Liver (tissue), 9 donors: ENCODE data around the gene BRAT1. TPM values are rescaled to one million over a fixed set of nuclear protein-coding genes. Genes with fewer than 3 reads are reported as not detected.

Experiments
- DNase-seq: peaks from one replicate; pipeline ENCODE4 v3.0.0-alpha.2; 2017; ENCODE audit warnings: low spot score
- H3K27ac ChIP-seq, 2 donors: one replicate each; pipeline ENCODE4 v1.7.0; 2013; ENCODE audit warnings: inconsistent platforms in 2 of 2, low read length in 2 of 2, control low read depth in 1 of 2, low read depth in 1 of 2, mild to moderate bottlenecking in 1 of 2
- H3K27me3 ChIP-seq, 4 donors: one replicate each; pipeline versions ENCODE4 v1.6.1 to v1.7.0; 2013; ENCODE audit warnings: low read length in 3 of 4, inconsistent platforms in 1 of 4, mild to moderate bottlenecking in 1 of 4, moderate library complexity in 1 of 4; ENCODE audit not compliant: control insufficient read depth in 4 of 4, insufficient read depth in 4 of 4
- H3K36me3 ChIP-seq, 4 donors: one replicate each; pipeline versions ENCODE4 v1.6.1 to v1.7.0; 2013; ENCODE audit warnings: low read length in 3 of 4, mild to moderate bottlenecking in 3 of 4, low read depth in 1 of 4, moderate library complexity in 1 of 4; ENCODE audit not compliant: control insufficient read depth in 4 of 4, insufficient read depth in 3 of 4
- H3K4me1 ChIP-seq, 4 donors: one replicate each; pipeline versions ENCODE4 v1.6.1 to v1.7.0; 2013; ENCODE audit warnings: low read length in 3 of 4, mild to moderate bottlenecking in 3 of 4, moderate library complexity in 1 of 4; ENCODE audit not compliant: control insufficient read depth in 4 of 4, insufficient read depth in 4 of 4
- H3K4me3 ChIP-seq, 3 donors: one replicate each; pipeline versions ENCODE4 v1.6.1 to v1.7.0; 2013; ENCODE audit warnings: low read length in 3 of 3, control low read depth in 1 of 3, low read depth in 1 of 3, mild to moderate bottlenecking in 1 of 3
- H3K9ac ChIP-seq, 2 donors: one replicate each; pipeline ENCODE4 v1.7.0; 2013; ENCODE audit warnings: low read length in 2 of 2, mild to moderate bottlenecking in 2 of 2, moderate library complexity in 2 of 2, control low read depth in 1 of 2, low read depth in 1 of 2
- H3K9me3 ChIP-seq, 4 donors: one replicate each; pipeline versions ENCODE4 v1.6.1 to v1.7.0; 2013; ENCODE audit warnings: low read length in 3 of 4; ENCODE audit not compliant: control insufficient read depth in 4 of 4
- ATF3 ChIP-seq: IDR thresholded peaks from 2 replicates; pipeline ENCODE4 v1.6.1; 2016; ENCODE audit warnings: antibody characterized with exemption
- CTCF ChIP-seq: fragments of 150-350 bp; IDR thresholded peaks from 2 replicates; pipeline ENCODE4 v1.5.1; 2017; ENCODE audit warnings: improper control_type of control experiment, low read depth, low read length; ENCODE audit not compliant: missing input control
- EGR1 ChIP-seq, 2 donors: IDR thresholded peaks; 2 replicates each; pipeline ENCODE4 v1.6.1; 2016 to 2018; ENCODE audit warnings: antibody characterized with exemption in 2 of 2, low read depth in 2 of 2
- FOXA1 ChIP-seq: IDR thresholded peaks from 2 replicates; pipeline ENCODE4 v1.6.1; 2016; ENCODE audit warnings: antibody characterized with exemption
- FOXA2 ChIP-seq: IDR thresholded peaks from 2 replicates; pipeline ENCODE4 v1.6.1; 2016; ENCODE audit warnings: antibody characterized with exemption
- GABPA ChIP-seq, 2 donors: IDR thresholded peaks in 1 of 2; conservative IDR thresholded peaks in 1 of 2; 2 replicates each; pipeline ENCODE4 v1.6.1; 2016; ENCODE audit warnings: antibody characterized with exemption in 2 of 2, mild to moderate bottlenecking in 1 of 2, moderate library complexity in 1 of 2
- HNF4A ChIP-seq, 2 donors: conservative IDR thresholded peaks; 2 replicates each; pipeline ENCODE4 v1.6.1; 2016; ENCODE audit warnings: antibody characterized with exemption in 2 of 2, mild to moderate bottlenecking in 2 of 2
- NR2F2 ChIP-seq: IDR thresholded peaks from 2 replicates; pipeline ENCODE4 v1.6.1; 2016; ENCODE audit warnings: antibody characterized with exemption
- RAD21 ChIP-seq, 2 donors: IDR thresholded peaks; 2 replicates each; pipeline ENCODE4 v1.6.1; 2016; ENCODE audit warnings: antibody characterized with exemption in 2 of 2, mild to moderate bottlenecking in 2 of 2
- RXRA ChIP-seq, 2 donors: IDR thresholded peaks; 2 replicates each; pipeline ENCODE4 v1.6.1; 2017 to 2018; ENCODE audit warnings: antibody characterized with exemption in 2 of 2, mild to moderate bottlenecking in 1 of 2
- SP1 ChIP-seq: IDR thresholded peaks from 2 replicates; pipeline ENCODE4 v1.6.1; 2018; ENCODE audit warnings: antibody characterized with exemption, mild to moderate bottlenecking
- TAF1 ChIP-seq: conservative IDR thresholded peaks from 2 replicates; pipeline ENCODE4 v1.6.1; 2016; ENCODE audit warnings: antibody characterized with exemption, mild to moderate bottlenecking
- YY1 ChIP-seq: IDR thresholded peaks from 2 replicates; pipeline ENCODE4 v1.6.1; 2016; ENCODE audit warnings: antibody characterized with exemption, mild to moderate bottlenecking
- WGBS: extraction: QIAGEN DNeasy Blood & Tissue Kit; methylation state at CpG from one replicate; pipeline ENCODE4 v1.1.7; 2013; 5-methylcytosine and 5-hydroxymethylcytosine counted together
- polyA plus RNA-seq, 2 donors: library from polyadenylated mRNA; stranded (reverse) in 1 of 2; unstranded in 1 of 2; fragments of 200-250 nt in 1 of 2; fragments of >200 nt in 1 of 2; fragmentation: Nextera tagmentation in 1 of 2; extraction: Ambion mirVana in 1 of 2; gene quantifications; one replicate each; pipeline versions ENCODE4 v1.2.1 to v1.2.3, GENCODE V29; 2013 to 2015
- total RNA-seq, 2 donors: library from RNA; depleted of rRNA; stranded (reverse); fragments of >200 nt; gene quantifications; one replicate each; pipeline ENCODE4 v1.2.3, GENCODE V29; 2014
- TF ChIP-seq, protein P1 (sequence below): IDR thresholded peaks from 2 replicates; pipeline ENCODE4 v1.6.1; 2016; ENCODE audit warnings: antibody characterized with exemption
- TF ChIP-seq, protein P2 (sequence below): IDR thresholded peaks from 2 replicates; pipeline ENCODE4 v1.6.1; 2016; ENCODE audit warnings: antibody characterized with exemption
- donor health status: healthy.
- donor health status: healthy.
- donor health status: healthy.
- donor health status: healthy.
- donor health status: healthy.

Gene BRAT1
- total and polyA plus RNA-seq, 4 donors, result 10.0 to 20.7 (median 16.7) TPM

DNA sequence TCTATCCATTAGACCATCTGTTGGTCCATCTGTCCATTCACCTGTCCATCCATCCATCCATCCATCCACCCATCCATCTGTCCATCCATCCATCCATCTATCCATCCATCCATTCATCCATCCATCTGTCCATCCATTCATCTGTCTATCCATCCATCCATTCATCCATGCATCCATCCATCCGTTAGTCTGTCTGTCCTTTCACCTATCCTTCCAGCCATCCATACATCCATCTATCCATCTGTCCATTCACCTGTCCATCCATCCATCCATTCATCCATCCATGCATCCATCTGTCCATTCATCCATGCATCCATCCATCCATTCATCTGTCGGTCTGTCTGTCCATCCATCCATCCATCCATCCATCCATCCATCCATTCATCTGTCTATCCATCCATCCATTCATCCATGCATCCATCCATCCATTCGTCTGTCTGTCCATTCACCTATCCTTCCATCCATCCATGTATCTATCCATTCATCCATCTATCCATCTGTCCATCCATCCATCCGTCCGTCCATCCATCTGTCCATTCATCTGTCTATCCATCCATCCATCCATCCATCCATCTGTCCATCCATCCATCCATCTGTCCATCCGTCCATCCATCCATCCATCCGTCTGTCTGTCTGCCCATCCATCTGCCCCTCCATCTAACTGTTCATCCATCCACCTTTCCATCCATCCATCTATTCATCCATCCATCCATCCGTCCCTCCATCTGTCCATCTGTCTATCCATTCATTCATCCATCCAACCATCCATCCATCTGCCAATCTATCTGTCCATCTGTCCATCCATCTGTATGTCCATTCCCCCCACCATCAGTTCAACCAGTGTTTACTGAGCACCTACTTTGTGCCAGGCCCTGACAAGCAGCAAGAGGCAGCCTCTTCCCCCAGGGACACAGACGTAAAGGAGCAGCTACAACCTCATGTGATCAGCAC is 40.6 kb downstream of the BRAT1 start:
- no peak for DNase-seq
- Histone ChIP-seq H3K4me1 (peaks cover 2 to 12% (median 6%) of the 10 kb centered on the region in 4 donors), H3K27ac (no peak overlapping the region), H3K9me3 (no peaks in the 10 kb centered on the region), H3K4me3 (no peak overlapping the region), H3K36me3 (no peaks in the 10 kb centered on the region), H3K27me3 (no peaks in the 10 kb centered on the region), H3K9ac (no peak overlapping the region)
- TF ChIP-seq SP1, result no peak
- no peak for TF ChIP-seq HNF4A (conservative IDR thresholded peaks at IDR 0.05)
- TF ChIP-seq GABPA (IDR thresholded peaks at IDR 0.05 in 1 of 2, conservative IDR thresholded peaks at IDR 0.05 in 1 of 2), result no peak
- TF ChIP-seq FOXA2, result no peak
- no peak for TF ChIP-seq RXRA (IDR thresholded peaks at IDR 0.05)
- TF ChIP-seq, protein P1, sequence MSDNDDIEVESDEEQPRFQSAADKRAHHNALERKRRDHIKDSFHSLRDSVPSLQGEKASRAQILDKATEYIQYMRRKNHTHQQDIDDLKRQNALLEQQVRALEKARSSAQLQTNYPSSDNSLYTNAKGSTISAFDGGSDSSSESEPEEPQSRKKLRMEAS, result no peak
- no peak for TF ChIP-seq EGR1 (IDR thresholded peaks at IDR 0.05; ENCODE audit: low read depth in 2 of 2)
- no peak for TF ChIP-seq YY1
- TF ChIP-seq TAF1, result no peak
- WGBS, result 82% methylated on average over 9 of the region's 9 CpGs

DNA sequence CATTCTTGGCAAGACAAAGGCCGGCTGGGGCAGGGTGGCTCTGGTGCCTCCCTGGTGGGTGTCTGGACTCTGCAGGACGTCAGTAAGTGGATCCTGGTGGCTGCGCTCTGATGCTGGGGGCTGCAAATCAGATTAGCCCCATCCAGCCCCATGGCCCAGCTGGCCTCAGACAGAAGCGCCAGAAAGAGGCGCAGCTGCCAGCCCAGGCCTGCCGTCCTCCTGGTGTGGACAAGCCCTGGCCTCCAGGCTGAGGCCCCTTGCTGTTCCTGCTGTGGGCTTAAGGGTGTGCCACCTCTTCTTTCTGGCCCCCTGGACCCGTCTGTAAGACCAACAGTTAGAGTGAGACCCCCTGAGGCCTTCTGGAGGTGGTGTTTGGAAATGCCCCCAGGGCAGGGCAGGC is 41.6 kb downstream of the BRAT1 start:
- Histone ChIP-seq H3K27ac (no peak overlapping the region), H3K4me1 (peaks cover 0 to 6% (median 4%) of the 10 kb centered on the region in 4 donors), H3K9me3 (no peaks in the 10 kb centered on the region), H3K27me3 (no peaks in the 10 kb centered on the region), H3K4me3 (no peak overlapping the region), H3K36me3 (no peaks in the 10 kb centered on the region), H3K9ac (no peak overlapping the region)
- DNase-seq, result no peak
- TF ChIP-seq CTCF (no peak), FOXA1 (no peak), RXRA (IDR thresholded peaks at IDR 0.05) (no peak), FOXA2 (no peak), ATF3 (no peak), NR2F2 (no peak), GABPA (IDR thresholded peaks at IDR 0.05 in 1 of 2, conservative IDR thresholded peaks at IDR 0.05 in 1 of 2) (no peak), SP1 (no peak), RAD21 (IDR thresholded peaks at IDR 0.05) (no peak)
- TF ChIP-seq, protein P2, sequence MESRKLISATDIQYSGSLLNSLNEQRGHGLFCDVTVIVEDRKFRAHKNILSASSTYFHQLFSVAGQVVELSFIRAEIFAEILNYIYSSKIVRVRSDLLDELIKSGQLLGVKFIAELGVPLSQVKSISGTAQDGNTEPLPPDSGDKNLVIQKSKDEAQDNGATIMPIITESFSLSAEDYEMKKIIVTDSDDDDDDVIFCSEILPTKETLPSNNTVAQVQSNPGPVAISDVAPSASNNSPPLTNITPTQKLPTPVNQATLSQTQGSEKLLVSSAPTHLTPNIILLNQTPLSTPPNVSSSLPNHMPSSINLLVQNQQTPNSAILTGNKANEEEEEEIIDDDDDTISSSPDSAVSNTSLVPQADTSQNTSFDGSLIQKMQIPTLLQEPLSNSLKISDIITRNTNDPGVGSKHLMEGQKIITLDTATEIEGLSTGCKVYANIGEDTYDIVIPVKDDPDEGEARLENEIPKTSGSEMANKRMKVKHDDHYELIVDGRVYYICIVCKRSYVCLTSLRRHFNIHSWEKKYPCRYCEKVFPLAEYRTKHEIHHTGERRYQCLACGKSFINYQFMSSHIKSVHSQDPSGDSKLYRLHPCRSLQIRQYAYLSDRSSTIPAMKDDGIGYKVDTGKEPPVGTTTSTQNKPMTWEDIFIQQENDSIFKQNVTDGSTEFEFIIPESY, result no peak
- 93% methylated on average over 7 of the region's 7 CpGs for WGBS
